Measurements from ENCODE around the gene HOXD1. TPM values are rescaled to one million over a fixed set of nuclear protein-coding genes. Genes with fewer than 3 reads are reported as not detected.

Gene HOXD1
- total and polyA plus RNA-seq, 2 donors (not counting 3 experiments of a cell fraction or from before 2014, with no cell fraction given): 6.6 to 10.4 TPM

DNA sequence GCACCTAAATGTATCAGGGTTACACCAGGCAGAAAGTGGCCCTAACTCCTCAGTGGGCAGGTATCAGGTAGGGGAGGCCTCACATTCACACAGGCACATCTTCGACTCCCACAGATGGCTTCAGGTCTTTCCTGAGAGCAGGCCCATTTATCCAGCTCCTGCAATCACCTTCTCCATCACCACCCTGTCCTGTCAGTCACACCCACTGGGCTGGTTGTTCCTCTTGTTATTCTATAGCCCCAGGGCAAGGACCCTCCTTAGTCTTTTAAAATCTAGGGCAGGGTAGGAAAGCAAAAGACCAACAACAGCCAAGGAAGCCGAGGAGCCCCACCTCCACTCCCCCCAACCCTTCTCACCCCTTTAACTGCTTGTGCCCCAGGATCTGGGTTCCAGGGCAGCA is 46.2 kb upstream of the HOXD1 start:
- CTCF ChIA-PET: interaction anchor here (0.8 to 9.3 kb wide), 4 partner anchors 93 to 495 kb away, joined by 3 to 338 read pairs (median 16); no protein-coding TSS in a partner anchor
- H3K27me3 ChIP-seq (ENCODE audit: control insufficient read depth in 2 of 2, insufficient read depth in 2 of 2, low read length in 2 of 2): no peaks in the 10 kb centered on the region
- TF ChIP-seq POLR2AphosphoS5 (IDR thresholded peaks at IDR 0.05; ENCODE audit: insufficient read depth, low read depth, low read length): no peak
- TF ChIP-seq FOS (IDR thresholded peaks at IDR 0.05; ENCODE audit: borderline replicate concordance, insufficient read depth, low read length): no peak
- no peak for TF ChIP-seq GATA2 (IDR thresholded peaks at IDR 0.05; ENCODE audit: insufficient read depth, insufficient read length, low read depth, low read length)
- TF ChIP-seq, protein P1, sequence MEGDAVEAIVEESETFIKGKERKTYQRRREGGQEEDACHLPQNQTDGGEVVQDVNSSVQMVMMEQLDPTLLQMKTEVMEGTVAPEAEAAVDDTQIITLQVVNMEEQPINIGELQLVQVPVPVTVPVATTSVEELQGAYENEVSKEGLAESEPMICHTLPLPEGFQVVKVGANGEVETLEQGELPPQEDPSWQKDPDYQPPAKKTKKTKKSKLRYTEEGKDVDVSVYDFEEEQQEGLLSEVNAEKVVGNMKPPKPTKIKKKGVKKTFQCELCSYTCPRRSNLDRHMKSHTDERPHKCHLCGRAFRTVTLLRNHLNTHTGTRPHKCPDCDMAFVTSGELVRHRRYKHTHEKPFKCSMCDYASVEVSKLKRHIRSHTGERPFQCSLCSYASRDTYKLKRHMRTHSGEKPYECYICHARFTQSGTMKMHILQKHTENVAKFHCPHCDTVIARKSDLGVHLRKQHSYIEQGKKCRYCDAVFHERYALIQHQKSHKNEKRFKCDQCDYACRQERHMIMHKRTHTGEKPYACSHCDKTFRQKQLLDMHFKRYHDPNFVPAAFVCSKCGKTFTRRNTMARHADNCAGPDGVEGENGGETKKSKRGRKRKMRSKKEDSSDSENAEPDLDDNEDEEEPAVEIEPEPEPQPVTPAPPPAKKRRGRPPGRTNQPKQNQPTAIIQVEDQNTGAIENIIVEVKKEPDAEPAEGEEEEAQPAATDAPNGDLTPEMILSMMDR (IDR thresholded peaks at IDR 0.05; ENCODE audit: extremely low read depth in 1 of 2, insufficient read depth in 1 of 2, low read depth in 1 of 2, low read length in 2 of 2): no peak
- no peak overlapping the region for H3K27ac ChIP-seq (ENCODE audit: insufficient read depth, low read depth, low read length)
- no peaks in the 10 kb centered on the region for H4K20me1 ChIP-seq (replicated peaks; ENCODE audit: control insufficient read depth, extremely low read depth, insufficient read depth, low read length)
- H3K9me1 ChIP-seq (replicated peaks; ENCODE audit: control insufficient read depth, extremely low read depth, insufficient read depth, low read length): no peaks in the 10 kb centered on the region
- intact Hi-C loops (cut with micrococcal nuclease) (no loop called here), dilution Hi-C loops (cut with MboI; ENCODE audit: extremely low pct_ligation_motif_present, low sequenced_read_pairs) (loop anchor here (25.0 kb wide), 1 partner anchor 495 kb away; no protein-coding TSS in a partner anchor)
- DNase-seq (ENCODE audit: low read depth, low spot score) (no peak), FAIRE-seq (no peak)
- no peak overlapping the region for H2AFZ ChIP-seq (ENCODE audit: low read depth, low read length)
- no peak overlapping the region for H3K4me2 ChIP-seq (ENCODE audit: insufficient read depth, low read length)
- no peaks in the 10 kb centered on the region for H3K36me3 ChIP-seq (ENCODE audit: control insufficient read depth in 2 of 2, extremely low read depth in 1 of 2, insufficient read depth in 2 of 2, low read length in 2 of 2)
- BruUV-seq (replicated peaks): no TSS peak
- peaks cover 28% of the 10 kb centered on the region for H3K4me1 ChIP-seq (ENCODE audit: control insufficient read depth, extremely low read depth, insufficient read depth, low read length)
- no peak overlapping the region for H3K4me3 ChIP-seq (replicated peaks in 1 of 3; ENCODE audit: insufficient read depth in 1 of 3, low read depth in 1 of 3, low read length in 3 of 3)
- H3K9me3 ChIP-seq (replicated peaks; ENCODE audit: control insufficient read depth, insufficient read depth, low read length): no peaks in the 10 kb centered on the region
- POLR2A ChIA-PET: no interaction called here
- no peak overlapping the region for H3K9ac ChIP-seq (replicated peaks; ENCODE audit: extremely low read depth, insufficient read depth, low read length)
- H3K79me2 ChIP-seq (ENCODE audit: control insufficient read depth, insufficient read depth, low read length): peaks cover 78% of the 10 kb centered on the region

All from endothelial cell of umbilical vein (primary cell).